GM21737 (cell line): ENCODE results near the gene LMAN1L.
"Not testable (repeated sequence)": the region's sequence is repeated elsewhere in the genome, so short reads cannot be mapped to it uniquely, and the experiment has no call there.

Source experiments
- ATAC-seq: cut with Tn5 transposase; IDR thresholded peaks from one replicate; pipeline ENCODE4 v1.9.1; 2021; ENCODE audit warnings: mild to moderate bottlenecking, moderate library complexity; ENCODE audit not compliant: unreplicated experiment

The LMAN1L gene

GRCh38 chr15:74782259-74783071 is 30.2 kb upstream of the LMAN1L start:
- peak; percentile 4 for ATAC-seq

- ATAC-seq: no peak
These were observed 29.4 kb upstream of the LMAN1L start for GRCh38 chr15:74783072-74783807.

DNA sequence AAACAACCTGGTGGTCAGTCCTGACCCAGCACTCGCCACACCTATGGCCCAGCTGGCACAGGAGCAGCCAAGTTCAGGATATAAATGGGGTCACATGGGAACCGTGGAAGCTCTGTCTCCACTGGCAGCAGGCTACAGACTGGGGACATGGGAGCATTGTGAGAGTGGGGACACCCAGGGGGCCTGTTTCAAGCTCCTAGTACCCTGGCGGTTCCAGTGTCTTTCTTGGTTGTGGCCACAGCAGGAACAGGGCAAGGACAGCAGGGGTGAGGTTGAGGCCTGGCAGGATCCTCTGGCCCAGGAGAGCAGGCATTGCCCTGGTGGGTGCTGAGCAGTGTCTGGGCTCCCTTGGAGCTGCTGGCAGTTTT is 28.8 kb upstream of the LMAN1L start:
- no peak for ATAC-seq

DNA sequence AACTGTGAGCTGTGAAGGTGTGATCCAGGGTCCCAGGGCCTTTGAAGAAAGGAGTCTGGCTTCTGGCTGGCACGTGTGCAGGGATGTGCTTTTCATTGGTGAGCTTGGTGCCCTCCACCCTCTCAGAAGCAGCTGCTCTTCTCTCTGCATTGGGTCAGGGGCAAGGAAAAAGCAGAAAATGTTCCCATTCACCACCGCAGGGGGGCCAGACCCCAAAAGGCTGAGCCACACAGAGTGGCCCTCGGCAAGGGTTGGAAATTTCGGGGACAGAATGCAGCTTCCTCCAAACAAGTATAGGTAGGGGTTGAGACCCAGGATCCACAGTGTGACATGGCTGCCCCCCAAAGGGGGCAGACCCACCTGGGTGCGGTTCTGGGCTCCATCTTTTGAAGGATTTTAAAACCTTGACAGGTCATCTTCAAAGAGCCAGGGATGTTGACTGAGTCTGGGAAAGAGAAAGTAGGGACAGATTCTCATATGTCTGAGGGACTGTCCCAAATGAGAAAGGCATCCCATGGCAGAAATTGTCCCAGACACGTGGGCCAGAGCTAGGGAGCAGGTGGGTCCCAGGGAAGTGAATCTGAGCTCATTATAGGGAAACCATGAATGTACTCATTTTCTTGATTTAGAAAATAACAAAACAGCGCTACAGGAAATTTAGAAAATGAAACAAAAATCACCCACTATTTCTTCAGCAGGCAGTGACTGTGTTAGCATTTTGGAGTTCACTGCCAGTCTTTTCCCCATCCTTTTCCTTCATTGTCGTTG is 28.0 kb upstream of the LMAN1L start:
- ATAC-seq: no peak

GRCh38 chr15:74785194-74786032 is 27.2 kb upstream of the LMAN1L start:
- no peak for ATAC-seq

GRCh38 chr15:74786081-74786480 is 26.6 kb upstream of the LMAN1L start:
- not testable (repeated sequence) for ATAC-seq

- no peak for ATAC-seq
These were observed 26.0 kb upstream of the LMAN1L start for GRCh38 chr15:74786551-74787165.

GRCh38 chr15:74787251-74788041 is 25.2 kb upstream of the LMAN1L start:
- ATAC-seq: peak; percentile 35

GRCh38 chr15:74788042-74788682 is 24.5 kb upstream of the LMAN1L start:
- no peak for ATAC-seq

DNA sequence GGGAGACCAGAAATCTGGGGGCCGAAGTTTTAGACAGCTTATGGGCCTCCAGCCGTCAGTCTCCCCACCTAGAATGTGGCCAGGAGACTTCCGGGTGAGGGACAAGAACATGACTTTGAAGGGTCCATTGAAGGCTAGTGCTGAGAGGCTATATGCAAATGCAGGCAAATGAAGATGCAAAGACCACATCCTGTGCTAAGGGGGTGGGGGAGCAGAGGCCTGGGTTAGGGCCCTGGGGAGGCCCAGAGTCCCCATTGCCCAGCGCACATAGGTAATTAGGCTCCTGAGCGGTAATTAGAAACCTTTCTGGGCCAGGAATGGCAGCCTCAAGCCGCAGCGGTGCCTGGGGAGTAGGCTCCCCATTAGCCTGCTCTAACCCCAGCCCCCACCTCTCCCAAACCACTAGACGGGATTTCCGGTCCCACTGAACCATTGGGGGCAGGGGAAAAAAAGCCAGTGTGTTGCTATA is 23.9 kb upstream of the LMAN1L start:
- ATAC-seq: peak; percentile 30

DNA sequence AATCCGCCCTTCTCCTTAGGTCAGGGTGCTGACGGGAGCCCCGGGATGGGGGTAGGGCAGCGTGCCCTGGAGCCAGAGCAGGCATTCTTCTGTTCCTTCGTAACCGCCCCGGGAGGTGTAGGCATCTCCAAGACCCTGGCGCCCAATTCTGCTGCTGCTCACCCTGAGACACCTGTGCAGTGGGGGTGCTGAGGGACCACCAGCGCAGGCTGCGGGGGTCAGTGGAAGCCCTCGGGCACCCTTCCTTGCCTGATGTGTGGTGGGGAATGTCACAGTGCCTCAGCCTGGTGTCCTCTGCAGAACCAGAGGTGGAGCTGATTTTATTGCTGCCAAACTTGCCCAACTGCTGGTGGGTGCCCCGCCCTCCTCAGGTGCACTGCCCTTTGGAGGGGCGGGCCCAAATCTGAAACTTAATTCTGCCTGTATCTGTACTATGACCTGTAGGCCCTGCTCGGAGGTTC is 23.4 kb upstream of the LMAN1L start:
- ATAC-seq: no peak

- no peak for ATAC-seq
These were observed 22.9 kb upstream of the LMAN1L start for GRCh38 chr15:74789741-74790079.

- no peak for ATAC-seq
These were observed 22.3 kb upstream of the LMAN1L start for GRCh38 chr15:74790080-74790916.

- no peak for ATAC-seq
These were observed 21.6 kb upstream of the LMAN1L start for GRCh38 chr15:74791007-74791406.

- ATAC-seq: no peak
These were observed 21.0 kb upstream of the LMAN1L start for GRCh38 chr15:74791667-74792066.

- ATAC-seq: no peak
These were observed 20.2 kb upstream of the LMAN1L start for GRCh38 chr15:74792227-74793016.
